ENCODE data around the gene CD99.

Gene CD99, protein sequence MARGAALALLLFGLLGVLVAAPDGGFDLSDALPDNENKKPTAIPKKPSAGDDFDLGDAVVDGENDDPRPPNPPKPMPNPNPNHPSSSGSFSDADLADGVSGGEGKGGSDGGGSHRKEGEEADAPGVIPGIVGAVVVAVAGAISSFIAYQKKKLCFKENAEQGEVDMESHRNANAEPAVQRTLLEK

DNA sequence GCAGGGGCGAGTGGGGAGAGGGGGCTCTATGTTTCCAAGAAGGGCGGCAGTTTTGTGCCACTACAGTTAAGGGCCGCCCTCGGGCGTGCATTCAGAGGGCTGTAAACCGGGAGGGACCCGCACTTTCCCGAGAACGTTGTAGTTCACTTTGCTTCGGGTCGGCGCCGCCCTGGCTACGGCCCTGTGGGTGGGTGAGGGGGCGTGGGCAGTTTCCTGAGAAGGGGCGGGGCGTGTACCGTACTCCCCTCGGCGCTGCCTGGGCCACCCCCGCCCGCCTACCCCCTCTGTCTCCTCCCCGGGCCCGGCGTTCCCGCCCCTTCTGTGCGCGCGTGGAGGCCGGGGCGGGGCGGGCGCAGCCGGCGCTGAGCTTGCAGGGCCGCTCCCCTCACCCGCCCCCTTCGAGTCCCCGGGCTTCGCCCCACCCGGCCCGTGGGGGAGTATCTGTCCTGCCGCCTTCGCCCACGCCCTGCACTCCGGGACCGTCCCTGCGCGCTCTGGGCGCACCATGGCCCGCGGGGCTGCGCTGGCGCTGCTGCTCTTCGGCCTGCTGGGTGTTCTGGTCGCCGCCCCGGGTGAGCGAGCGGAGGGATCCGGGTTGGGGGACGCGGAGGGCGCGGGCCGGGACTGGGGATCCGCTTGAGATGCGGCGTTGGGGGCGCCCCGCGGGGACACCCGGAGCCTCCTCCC, at the start of gene CD99:
Gene CD99, plus strand, starts transcription at position 440 of the 687 bp plus-strand sequence. Its CDS starts 66 bp downstream, at position 506.
- DNase-seq (ENCODE audit: low spot score), result peak; percentile 91

DNA sequence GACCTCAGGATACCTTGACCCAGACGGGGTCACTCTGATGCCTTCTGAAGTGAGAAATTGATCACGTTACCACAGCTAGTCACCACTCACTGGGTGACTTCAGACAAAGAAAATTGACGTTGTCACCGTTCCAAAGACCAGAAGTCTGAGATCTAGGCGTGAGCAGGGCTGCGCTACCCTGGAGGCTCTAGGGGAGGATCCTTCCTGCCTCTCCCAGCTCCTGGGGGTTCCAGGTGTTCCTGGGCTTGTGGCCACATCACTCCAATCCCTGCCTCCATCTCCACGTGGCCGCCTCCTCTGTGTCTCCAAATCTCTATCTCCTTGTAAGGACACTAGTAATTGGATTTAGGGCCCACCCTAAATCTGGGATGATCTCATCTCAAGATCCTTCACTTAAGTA, 48.9 kb upstream of the CD99 start:
- DNase-seq (ENCODE audit: low spot score), result no peak

DNA sequence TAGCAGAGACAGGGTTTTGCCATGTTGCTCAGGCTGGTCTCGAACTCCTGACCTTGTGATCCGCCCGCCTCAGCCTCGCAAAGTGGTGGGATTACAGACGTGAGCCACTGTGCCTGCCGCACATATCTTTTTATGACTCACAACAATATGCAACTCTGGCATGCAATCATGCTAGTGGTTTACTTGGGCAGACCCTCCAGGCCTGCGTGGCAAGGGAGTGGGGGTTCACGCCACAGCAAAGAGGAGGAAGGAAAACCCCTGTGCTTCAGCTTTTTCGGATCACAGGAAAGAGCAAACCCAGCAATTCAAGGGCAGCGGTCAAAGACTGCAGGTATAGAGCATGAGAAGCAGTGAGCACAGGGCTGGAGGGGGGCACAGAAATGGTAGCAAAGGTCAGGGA, 48.3 kb upstream of the CD99 start:
- no peak for DNase-seq (ENCODE audit: low spot score)

DNA sequence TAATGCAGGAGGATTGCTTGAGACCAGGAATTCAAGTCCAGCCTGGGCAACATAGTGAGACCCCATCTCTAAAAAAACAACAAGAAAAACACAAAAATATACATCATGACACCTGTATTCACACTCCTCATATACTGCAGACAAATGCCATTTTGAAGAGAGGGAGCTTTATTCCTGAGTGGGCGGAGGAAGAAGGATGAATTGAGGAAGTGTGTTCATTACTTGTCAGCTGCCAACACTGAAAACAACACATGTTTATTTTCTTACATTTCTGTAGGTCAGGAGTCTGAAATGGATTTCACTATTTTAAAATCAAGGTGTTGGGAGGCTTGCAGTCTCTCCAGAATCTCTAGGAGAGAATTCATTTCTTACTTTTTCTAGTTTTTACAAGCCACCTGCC, 47.2 kb upstream of the CD99 start:
- no peak for DNase-seq (ENCODE audit: low spot score)

DNA sequence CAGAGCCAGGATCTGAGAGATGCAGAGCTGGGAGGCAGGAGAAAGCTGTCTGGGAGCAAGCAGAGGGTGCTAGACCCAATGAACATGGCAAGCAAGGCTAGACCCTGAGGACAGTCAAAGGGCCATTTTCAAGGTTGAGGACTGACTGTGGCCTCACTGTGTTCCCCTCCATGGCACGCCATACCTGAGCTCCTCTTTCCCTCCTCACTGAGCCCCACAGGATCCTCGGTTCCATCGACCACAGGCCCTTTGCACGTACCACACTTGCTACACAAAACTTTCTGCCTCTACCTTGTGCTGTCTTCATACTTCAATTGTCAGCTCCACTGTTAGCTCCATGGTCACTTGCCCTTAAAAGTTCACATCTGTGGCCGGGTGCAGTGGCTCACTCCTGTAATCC, 45.5 kb upstream of the CD99 start:
- DNase-seq (ENCODE audit: low spot score), result no peak

DNA sequence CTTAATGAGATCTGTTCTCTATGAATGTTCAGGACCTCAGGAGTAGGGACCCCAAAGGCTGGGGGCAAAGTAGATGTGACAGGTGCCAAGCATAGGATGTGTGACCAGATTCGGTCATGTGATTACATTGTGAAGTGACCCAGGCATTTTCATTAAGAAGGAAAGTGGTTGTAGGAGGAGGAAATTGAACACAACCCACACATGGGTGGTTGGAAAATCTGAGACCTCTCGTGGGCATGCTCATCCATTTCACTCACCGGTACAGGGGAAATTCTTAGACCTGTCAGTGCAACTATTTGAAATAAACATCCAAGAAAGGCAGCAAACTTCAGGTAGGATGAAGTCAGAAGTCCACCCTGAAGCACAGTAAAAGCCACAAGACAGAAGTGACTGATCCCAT, 43.5 kb upstream of the CD99 start:
- DNase-seq (ENCODE audit: low spot score), result no peak

DNA sequence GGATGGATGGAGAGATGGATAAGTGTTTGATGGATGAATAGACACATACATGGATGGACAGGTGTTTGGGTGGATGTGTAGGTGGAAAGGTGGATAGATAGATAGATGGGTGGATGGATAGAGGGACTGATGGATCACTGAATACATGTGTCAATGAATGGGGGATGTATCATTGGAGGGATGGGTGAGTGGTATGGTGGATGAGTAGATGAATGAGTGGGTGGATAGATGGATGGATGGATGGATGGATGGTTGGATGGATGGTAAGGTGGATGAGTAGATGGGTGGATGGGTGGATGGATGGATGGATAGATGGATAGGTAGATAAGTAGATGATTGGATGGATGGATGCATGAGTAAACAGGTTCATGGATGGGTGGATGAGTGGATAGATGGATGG, 41.1 kb upstream of the CD99 start:
- no peak for DNase-seq (ENCODE audit: low spot score)

DNA sequence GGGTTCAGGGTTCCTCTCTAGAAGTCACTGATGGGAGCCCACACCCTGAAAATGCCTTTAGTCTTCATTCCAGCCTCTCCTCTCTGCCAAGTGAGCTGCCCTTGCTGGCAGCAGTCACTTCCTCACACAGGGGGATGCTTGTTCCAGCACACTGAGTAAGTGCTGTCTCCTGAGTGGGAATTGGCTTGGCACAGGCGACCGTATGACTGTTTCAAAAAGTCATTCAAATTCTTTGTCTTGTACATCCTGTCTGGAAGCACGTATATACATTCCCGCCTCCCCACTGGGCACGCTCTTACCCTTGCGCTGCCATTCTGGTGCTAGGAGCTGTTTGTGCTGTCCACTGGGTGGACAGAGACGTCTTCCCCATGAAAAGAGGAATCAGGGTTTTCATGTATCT, 40.2 kb upstream of the CD99 start:
- DNase-seq (ENCODE audit: low spot score), result no peak

DNA sequence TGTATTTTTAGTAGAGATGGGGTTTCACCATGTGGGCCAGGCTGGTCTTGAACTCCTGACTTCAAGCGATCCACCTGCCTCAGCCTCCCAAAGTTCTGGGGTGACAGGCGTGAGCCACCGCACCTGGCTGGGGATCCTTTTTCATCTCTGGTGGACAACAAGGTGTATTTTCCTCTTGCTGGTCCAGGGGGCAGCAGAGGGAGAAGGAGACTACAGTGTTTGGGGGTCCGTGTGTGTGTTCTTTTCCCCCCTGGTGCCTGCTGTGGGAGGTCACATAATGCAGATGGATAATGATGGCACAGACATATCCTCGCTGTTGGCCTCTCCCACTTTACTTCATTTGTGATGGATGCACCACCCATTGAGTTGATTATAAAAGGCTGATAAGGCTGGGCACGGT, 39.0 kb upstream of the CD99 start:
- DNase-seq (ENCODE audit: low spot score), result no peak

DNA sequence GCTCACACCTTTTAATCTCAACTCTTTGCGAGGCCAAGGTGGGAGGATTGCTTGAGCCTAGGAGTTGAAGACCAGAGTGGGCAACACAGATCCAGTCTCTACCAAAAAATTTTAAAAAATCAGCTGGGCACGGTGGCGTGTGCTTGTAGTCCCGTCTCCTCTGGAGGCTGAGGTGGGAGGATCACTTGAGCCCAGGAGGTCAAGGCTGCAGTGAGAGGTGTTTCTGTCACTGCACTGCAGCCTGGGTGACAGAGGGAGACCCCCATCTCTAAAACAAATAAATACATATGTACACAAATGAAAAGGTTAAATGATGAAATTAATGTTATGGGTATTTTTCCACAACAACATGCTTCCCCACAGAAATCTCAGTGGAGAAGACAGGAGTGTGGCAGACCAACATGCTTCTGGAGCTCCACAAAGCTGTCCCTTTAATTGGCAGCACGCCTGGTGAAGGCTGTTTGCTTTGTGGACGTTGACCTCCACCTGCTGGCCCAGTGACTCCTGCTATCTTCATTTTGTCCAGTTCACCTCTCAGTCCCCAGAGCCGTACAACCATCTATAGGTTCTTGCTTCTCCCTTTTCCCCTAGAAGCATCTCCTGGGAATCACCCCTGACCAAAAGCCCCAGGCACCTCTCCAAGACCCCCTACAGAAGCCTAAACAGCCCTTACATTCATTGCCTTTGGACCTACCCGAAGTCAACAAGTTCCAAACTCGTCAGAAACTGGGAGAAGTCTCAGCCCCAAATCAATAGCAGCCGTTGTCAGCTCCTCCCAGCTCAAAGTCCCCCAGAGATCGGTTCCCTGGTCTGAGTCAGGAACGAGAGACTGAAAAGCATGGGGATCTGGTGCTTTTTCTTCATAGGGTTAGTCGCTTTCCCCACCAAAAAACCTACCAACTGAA, 36.4 kb upstream of the CD99 start:
- no peak for DNase-seq (ENCODE audit: low spot score)

DNA sequence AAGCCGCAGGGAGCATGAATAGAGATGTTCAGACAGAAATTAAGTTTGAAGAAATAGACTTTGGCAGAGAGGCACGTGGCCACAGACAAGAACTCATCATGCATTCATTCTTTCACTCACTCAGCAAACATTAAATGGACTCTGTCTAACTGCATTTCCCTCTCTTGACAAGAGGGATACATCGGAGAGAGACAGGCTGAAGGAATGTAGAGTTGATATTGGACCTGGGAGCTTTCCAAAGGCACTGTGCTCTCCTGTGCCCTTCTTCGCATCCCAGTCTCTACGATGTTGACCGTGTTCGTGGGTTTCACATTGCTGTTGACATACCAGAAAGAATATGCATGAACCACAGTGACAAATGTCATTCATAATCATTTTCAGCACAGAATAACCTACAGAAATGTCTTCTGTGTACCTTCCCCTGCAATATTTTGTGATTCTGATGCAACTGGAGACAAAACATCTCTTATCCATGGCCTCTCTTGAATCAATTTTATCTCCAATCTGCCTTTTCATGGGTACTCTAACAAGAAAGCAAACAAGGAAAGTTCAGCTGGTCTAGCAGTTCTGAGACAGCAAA, 34.7 kb upstream of the CD99 start:
- no peak for DNase-seq (ENCODE audit: low spot score)

DNA sequence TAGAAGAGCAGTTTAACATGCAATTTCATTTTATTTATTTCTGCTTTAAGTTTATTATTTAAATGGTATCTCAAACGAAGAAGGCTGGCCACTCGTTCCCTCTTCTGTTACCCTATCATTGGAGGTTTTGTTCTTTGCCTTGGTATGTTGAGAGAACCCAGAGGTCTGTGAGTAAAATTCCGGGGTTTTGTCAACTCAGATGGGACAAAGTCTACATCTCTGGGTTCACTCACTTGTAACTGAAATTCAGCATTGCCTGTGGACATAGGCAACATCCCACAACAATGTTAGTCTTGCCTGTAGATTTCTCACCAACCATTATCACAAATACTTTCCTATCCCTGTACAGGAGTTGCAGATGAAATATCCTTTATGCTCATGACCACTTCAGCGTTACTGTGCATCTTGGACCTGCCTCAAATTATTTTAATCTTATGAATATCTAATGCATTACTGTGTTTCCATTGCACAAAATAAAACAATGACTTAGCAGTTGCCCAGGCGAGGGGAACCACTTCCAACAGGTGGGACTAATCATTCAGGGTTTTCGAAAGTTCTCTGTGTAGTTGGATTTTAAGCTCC, 33.5 kb upstream of the CD99 start:
- DNase-seq (ENCODE audit: low spot score), result no peak

DNA sequence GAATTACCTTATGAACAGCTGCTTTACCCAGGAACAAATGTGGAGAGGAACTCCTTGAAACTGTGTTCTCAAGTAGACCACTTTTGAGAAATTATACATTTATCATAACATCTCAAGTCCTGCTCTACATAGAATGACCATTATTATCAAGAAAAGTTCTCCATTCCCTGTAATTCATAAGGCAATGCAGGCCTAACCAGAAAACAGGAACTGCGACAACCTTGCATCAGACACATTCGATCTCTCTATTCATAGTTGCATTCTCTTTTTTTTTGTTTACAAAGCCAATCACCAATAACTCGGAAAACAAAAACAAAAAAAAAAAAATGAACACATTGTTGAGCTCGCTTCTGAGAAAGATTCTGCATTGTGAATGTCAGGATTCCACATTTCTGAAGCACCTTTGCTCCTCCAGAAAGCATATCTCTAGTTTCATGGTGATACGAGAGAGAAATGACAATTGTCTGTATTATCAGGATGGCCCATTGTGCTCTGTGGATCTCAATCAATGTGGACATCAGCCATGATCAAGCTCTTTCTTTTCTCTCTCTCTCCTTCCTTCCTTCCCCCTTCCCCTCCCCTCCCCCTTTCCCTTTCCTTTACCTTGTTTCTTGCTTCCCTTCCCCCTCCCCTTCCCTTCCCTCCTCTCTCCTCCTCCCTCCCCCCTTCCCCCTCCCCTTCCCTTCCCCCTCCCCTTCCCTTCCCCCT, 32.4 kb upstream of the CD99 start:
- DNase-seq (ENCODE audit: low spot score), result no peak

DNA sequence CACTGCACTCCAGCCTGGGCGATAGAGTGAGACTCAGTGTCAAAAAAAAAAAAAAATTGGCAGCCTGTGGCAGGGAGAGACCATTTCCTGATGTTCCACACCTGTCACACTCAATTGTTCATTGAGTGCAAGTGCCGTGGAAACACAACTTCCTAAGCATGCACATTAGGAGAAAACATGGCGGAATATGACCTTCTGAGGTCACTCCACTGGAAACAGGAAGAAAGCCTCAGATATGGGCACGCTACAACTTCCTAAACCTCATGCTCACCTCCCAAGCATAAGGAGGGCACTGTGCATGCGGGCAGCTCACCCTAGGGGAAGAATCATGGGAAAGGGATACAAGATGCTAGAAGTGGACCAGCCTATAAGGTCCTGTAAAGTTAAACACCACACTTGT, 28.5 kb upstream of the CD99 start:
- DNase-seq (ENCODE audit: low spot score), result no peak

DNA sequence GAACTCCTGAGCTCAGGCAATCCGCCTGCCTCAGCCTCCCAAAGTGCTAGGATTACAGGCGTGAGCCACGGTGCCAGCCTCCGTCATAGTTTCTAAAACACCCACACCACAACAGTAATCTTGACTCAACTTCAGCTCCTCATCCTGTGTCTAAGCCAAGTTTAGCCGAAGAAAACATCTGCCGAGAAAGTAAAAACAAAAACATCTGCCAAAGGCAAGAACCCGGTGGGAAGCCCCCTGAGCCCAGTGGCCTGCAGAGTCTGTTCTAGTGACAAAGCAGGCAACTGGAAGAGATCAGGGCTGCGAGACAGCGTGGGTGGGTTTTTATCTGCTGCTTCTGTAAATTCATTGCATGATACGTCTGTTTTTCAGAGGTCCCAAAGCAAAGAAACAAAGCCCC, 26.6 kb upstream of the CD99 start:
- no peak for DNase-seq (ENCODE audit: low spot score)

DNA sequence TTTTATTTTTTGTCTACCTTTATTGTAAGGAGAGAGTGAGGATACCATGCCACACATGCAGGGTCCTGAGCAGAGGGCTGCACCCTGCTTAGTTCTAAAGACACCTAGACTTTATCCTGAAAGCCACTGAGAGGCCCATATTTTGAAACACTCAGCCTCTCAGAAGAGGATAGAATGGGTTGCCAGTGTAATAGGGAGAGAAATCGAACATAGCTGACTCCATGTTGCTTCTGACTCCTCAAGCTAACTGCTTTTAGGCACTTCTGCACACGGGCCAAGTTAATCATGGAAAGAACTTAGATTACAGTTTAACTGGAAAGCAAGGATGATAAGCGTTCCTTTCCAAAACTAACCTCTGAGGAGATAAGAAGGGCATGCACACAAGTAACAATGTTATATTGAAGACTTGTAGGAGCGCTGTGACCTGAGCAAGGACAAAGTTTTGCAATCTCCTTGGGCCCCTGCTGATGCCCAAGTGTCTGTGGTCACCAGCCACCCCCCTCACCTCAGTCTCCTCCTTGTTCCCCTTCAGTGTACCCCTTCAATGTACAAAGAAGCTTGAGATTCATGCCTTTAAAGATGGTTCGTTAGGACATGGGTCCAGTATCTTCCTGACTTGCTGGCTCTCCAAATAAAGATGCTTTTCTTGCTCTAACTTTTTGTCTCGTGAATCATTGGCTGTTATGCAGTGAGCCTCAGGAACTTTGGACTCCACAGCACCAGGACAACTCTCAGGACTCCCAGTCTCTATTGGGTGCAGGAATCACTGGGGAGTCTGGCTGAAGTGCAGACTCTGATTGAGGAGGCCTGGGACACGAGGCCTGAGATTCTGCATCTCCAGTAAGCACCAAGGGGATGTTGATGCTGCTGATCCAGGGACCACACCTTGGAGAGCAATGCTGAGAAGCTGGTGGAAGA, 25.4 kb upstream of the CD99 start:
- DNase-seq (ENCODE audit: low spot score), result no peak

DNA sequence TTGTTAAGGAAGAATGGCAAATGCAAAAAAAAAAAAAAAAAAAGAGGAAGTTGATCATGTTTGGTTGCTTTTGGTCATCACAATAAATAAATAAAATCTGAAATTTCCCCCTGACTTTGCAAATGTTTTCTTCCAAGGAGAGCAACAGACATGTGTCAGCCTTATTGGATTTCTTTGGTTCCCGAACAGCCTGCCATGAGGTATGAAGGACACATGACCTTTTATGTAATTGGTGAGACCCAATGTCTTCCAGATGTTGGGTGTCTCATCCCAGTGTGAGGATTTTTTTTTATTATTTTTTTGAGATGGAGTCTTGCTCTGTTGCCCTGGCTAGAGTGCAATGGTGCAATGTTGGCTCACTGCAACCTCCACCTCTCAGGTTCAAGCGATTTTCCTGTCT, 24.6 kb upstream of the CD99 start:
- DNase-seq (ENCODE audit: low spot score), result no peak

DNA sequence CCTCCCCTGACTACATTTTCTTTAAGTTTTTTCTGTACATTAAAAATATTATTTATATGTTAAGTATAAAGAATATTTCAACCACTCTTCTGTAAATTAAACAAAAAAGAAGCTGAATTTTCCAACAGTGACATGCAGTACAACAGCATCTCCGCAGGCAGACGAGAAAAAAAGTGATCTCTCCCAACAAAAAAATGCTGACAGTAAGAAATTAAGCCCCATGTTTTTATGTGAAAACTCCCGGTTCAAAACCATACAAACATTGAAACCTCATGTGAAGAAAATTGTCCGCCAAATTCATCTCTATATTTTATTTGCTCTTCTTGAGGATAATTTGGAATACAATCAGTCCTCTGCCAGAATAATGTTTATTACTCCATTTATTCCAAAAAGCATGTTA, 20.1 kb upstream of the CD99 start:
- DNase-seq (ENCODE audit: low spot score), result no peak

DNA sequence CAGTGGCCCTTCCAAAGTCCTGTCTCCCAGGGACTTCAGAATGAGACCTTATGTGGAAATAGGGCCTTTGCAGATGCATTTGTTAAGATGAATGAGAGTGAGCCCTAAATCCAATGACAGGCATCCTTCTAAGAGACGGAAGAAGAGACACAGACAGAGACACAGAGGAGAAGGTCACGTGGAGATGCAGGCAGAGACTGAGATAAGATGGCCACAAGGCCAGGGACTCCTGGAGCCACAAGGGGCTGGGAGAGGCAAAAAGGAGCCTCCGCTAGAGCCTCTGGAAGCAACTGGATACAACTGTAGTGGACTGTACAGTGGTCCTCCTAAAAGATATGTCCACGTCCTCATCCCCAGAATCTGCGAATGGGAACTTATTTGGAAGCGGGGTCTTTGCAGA, 19.0 kb upstream of the CD99 start:
- no peak for DNase-seq (ENCODE audit: low spot score)

DNA sequence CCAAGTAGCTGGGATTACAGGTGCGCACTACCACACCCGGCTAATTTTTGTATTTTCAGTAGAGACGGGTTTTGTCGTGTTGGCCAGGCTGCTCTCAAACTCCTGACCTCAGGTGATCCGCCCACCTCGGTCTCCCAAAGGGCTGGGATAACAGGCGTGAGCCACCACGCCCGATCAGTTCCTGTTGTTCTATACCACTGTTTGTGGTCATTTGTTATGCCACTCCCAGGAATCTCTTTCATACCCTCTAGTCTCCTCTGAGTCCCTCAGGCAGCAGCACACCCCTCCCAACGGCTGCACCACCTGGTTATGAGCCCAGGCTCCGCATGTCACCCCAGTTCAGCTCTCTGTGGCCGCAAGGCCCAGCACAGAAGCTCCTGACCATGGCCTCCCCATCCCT, 17.5 kb upstream of the CD99 start:
- DNase-seq (ENCODE audit: low spot score), result no peak
